Endothelial cell of umbilical vein (primary cell): ENCODE data around the gene GSTM3. TPM values are rescaled to one million over a fixed set of nuclear protein-coding genes. Genes with fewer than 3 reads are reported as not detected.
"Not testable (repeated sequence)": the region's sequence is repeated elsewhere in the genome, so short reads cannot be mapped to it uniquely, and the experiment has no call there.

Experiments used
- BruUV-seq: library from RNA; stranded (reverse); fragments of 400-500 nt; replicated peaks from 2 replicates; lab custom pipeline; 2021; lab: Mats Ljungman, UMichigan
- CTCF ChIA-PET: fragments of 300-600, 350-600 bp; sonication (Branson Sonifier 250); formaldehyde crosslinking; loops from one replicate; lab custom pipeline; 2021; ENCODE audit warnings: antibody characterized with exemption, inconsistent platforms; lab: Charles Lee
- POLR2A ChIA-PET: fragments of 300-600, 350-600 bp; sonication (Branson Sonifier 250); formaldehyde crosslinking; loops from one replicate; lab custom pipeline; 2021; ENCODE audit warnings: antibody characterized with exemption, inconsistent platforms; lab: Charles Lee
- DNase-seq: peaks from one replicate; pipeline ENCODE4 v3.0.0-alpha.2; 2011; ENCODE audit warnings: low read depth, low spot score
- FAIRE-seq: peaks from 2 replicates; lab custom pipeline; 2011; peaks lifted over from hg19 to GRCh38; lab: Jason Lieb, UNC
- H2AFZ ChIP-seq: 2 replicates; pipeline ENCODE4 v1.6.0; 2012; ENCODE audit warnings: low read depth, low read length, control low read depth, inconsistent platforms
- H3K27ac ChIP-seq: 2 replicates; pipeline ENCODE4 v1.5.1; 2011; ENCODE audit warnings: low read depth, mild to moderate bottlenecking, control low read depth, low read length, moderate library complexity; ENCODE audit not compliant: insufficient read depth
- H3K27me3 ChIP-seq, 2 experiments: 2 replicates each; pipeline versions ENCODE4 v1.6.0 to v1.6.1; 2011; ENCODE audit warnings: low read length in 2 of 2, mixed read lengths in 1 of 2; ENCODE audit not compliant: control insufficient read depth in 2 of 2, insufficient read depth in 2 of 2
- H3K36me3 ChIP-seq, 2 experiments: 2 replicates in 1 of 2; 3 replicates in 1 of 2; pipeline ENCODE4 v1.5.1; 2011; ENCODE audit warnings: low read length in 2 of 2, mild to moderate bottlenecking in 1 of 2, moderate library complexity in 1 of 2; ENCODE audit not compliant: control insufficient read depth in 2 of 2, insufficient read depth in 2 of 2; ENCODE audit errors: extremely low read depth in 1 of 2
- H3K4me1 ChIP-seq: 3 replicates; pipeline ENCODE4 v1.5.1; 2011; ENCODE audit warnings: mild to moderate bottlenecking, low read length; ENCODE audit not compliant: control insufficient read depth, insufficient read depth; ENCODE audit errors: extremely low read depth
- H3K4me2 ChIP-seq: 2 replicates; pipeline ENCODE4 v1.6.1; 2011; ENCODE audit warnings: low read length, control low read depth, mixed read lengths; ENCODE audit not compliant: insufficient read depth
- H3K4me3 ChIP-seq, 3 experiments: fragments of 200-600 bp in 1 of 3; sonication (generic), shearing (Covaris generic) in 1 of 3; replicated peaks in 1 of 3; 2 replicates each; pipeline ENCODE4 v1.5.1; 2011 to 2016; ENCODE audit warnings: control low read depth in 3 of 3, low read length in 3 of 3, mild to moderate bottlenecking in 2 of 3, inconsistent platforms in 1 of 3, low read depth in 1 of 3, moderate library complexity in 1 of 3; ENCODE audit not compliant: insufficient read depth in 1 of 3
- H3K79me2 ChIP-seq: 2 replicates; pipeline ENCODE4 v1.6.0; 2012; ENCODE audit warnings: low read length, inconsistent platforms; ENCODE audit not compliant: control insufficient read depth, insufficient read depth
- H3K9ac ChIP-seq: replicated peaks from 2 replicates; pipeline ENCODE3; 2011; ENCODE audit warnings: low read length, control low read depth; ENCODE audit not compliant: insufficient read depth; ENCODE audit errors: extremely low read depth
- H3K9me1 ChIP-seq: replicated peaks from 3 replicates; pipeline ENCODE4 v1.6.0; 2011; ENCODE audit warnings: mild to moderate bottlenecking, low read length; ENCODE audit not compliant: control insufficient read depth, insufficient read depth; ENCODE audit errors: extremely low read depth
- H3K9me3 ChIP-seq: replicated peaks from 2 replicates; pipeline ENCODE4 v1.5.1; 2012; ENCODE audit warnings: low read length, inconsistent platforms; ENCODE audit not compliant: control insufficient read depth, insufficient read depth
- H4K20me1 ChIP-seq: replicated peaks from 2 replicates; pipeline ENCODE3; 2011; ENCODE audit warnings: mild to moderate bottlenecking, low read length; ENCODE audit not compliant: control insufficient read depth, insufficient read depth; ENCODE audit errors: extremely low read depth
- JUN ChIP-seq: IDR thresholded peaks from 2 replicates; pipeline ENCODE4 v1.6.1; 2011; ENCODE audit warnings: borderline replicate concordance, low read depth; ENCODE audit not compliant: insufficient read length, insufficient read depth
- POLR2A ChIP-seq: IDR thresholded peaks from 2 replicates; pipeline ENCODE4 v1.6.1; 2012; ENCODE audit warnings: low read depth, mild to moderate bottlenecking, control low read depth, low read length
- POLR2AphosphoS5 ChIP-seq: IDR thresholded peaks from 2 replicates; pipeline ENCODE4 v1.6.1; 2012; ENCODE audit warnings: low read depth, mild to moderate bottlenecking, control low read depth, low read length, moderate library complexity; ENCODE audit not compliant: insufficient read depth
- dilution Hi-C: fragments of 300-500 bp; cut with MboI; formaldehyde crosslinking; loops from one replicate; pipeline ENCODE4 v1.15.0; 2019; ENCODE audit warnings: low sequenced_read_pairs; ENCODE audit not compliant: extremely low pct_ligation_motif_present
- intact Hi-C: fragments of 100-400 bp; cut with micrococcal nuclease; formaldehyde crosslinking; loops from one replicate; pipeline ENCODE4 v1.10.0; 2022
- polyA plus RNA-seq, 4 experiments: library from polyadenylated mRNA; depleted of rRNA in 3 of 4; stranded (reverse) in 3 of 4; unstranded in 1 of 4; fragments of >200 nt; gene quantifications; 2 replicates each; pipeline versions ENCODE4 v1.2.1 to v1.2.3, GENCODE V29; 2011 to 2012; ENCODE audit warnings: missing spikeins in 1 of 4
- total RNA-seq: library from RNA; stranded (reverse); gene quantifications from 2 replicates; pipeline ENCODE4 v1.2.3, GENCODE V29; 2021

GSTM3 gene
- total and polyA plus RNA-seq, 2 donors (not counting 3 experiments of a cell fraction or from before 2014, with no cell fraction given) = 27.9 to 52.0 TPM

GRCh38 chr1:109748311-109748710, 7.5 kb upstream of the GSTM3 start:
- CTCF ChIA-PET = interaction anchor here (1.4 kb wide), 1 partner anchor 8 kb away, joined by 7 read pairs; the partner anchor contains the start of gene GSTM3
- H3K27ac ChIP-seq, H3K9me1 ChIP-seq, dilution Hi-C loops, H3K79me2 ChIP-seq, H3K9ac ChIP-seq, DNase-seq, H3K9me3 ChIP-seq, POLR2A ChIA-PET, BruUV-seq, H3K36me3 ChIP-seq, H3K4me2 ChIP-seq, H3K4me3 ChIP-seq, intact Hi-C loops, FAIRE-seq, H4K20me1 ChIP-seq, H3K4me1 ChIP-seq, H2AFZ ChIP-seq: not testable (repeated sequence)
- peaks cover 12 to 22% of the 10 kb centered on the region in 2 experiments for H3K27me3 ChIP-seq

GRCh38 chr1:109739738-109740614, 862 bp downstream of the GSTM3 start:
- H3K27me3 ChIP-seq = peaks cover 0 to 1% of the 10 kb centered on the region in 2 experiments
- no peaks in the 10 kb centered on the region for H3K9me1 ChIP-seq
- POLR2A ChIA-PET = interaction anchor here (0.7 to 1.3 kb wide), 6 partner anchors 14 to 245 kb away, joined by 3 to 6 read pairs (median 4); partner anchors contain the start of genes EPS8L3 and GSTM1
- CTCF ChIA-PET = interaction anchor here (0.7 to 2.3 kb wide), 12 partner anchors 9 to 245 kb away, joined by 3 to 10 read pairs (median 4); partner anchors contain the start of genes AHCYL1, EPS8L3 and GSTM1
- no TSS peak for BruUV-seq
- H3K79me2 ChIP-seq = no peaks in the 10 kb centered on the region
- peak overlapping the region; percentile 98 for H2AFZ ChIP-seq
- peak; percentile 81 for DNase-seq
- peak overlapping the region; percentile 17 for H3K27ac ChIP-seq
- peaks cover 0 to 3% of the 10 kb centered on the region in 2 experiments for H3K36me3 ChIP-seq
- no peaks in the 10 kb centered on the region for H3K9me3 ChIP-seq
- FAIRE-seq = peak; percentile 66
- H3K4me2 ChIP-seq = peak overlapping the region; percentile 87
- TF ChIP-seq JUN = no peak
- TF ChIP-seq POLR2A = peak; percentile 67
- TF ChIP-seq POLR2AphosphoS5 = peak; percentile 48
- peak overlapping the region; percentile 41 to 69 (median 42) for H3K4me3 ChIP-seq
- H3K9ac ChIP-seq = peak overlapping the region; percentile 19
- intact Hi-C loops (loop anchor here (2.0 to 5.0 kb wide), 2 partner anchors 23 to 243 kb away; partner anchors contain the start of gene EPS8L3), dilution Hi-C loops (no loop called here)
- peaks cover 12% of the 10 kb centered on the region for H3K4me1 ChIP-seq
- no peaks in the 10 kb centered on the region for H4K20me1 ChIP-seq
